Frontal cortex (tissue), 1 donor: ENCODE measurements around the gene ASZ1. TPM values are rescaled to one million over a fixed set of nuclear protein-coding genes. Genes with fewer than 3 reads are reported as not detected.

Experiments used
- total RNA-seq: library from RNA; depleted of rRNA; stranded (reverse); fragments of >200 nt; gene quantifications from one replicate; pipeline ENCODE4 v1.2.3, GENCODE V29; 2014

The ASZ1 gene
- total RNA-seq, 1 donor from 2014 or later = not detected

Other genes with a start within 250 kb of the ASZ1 start
- gene WNT2, start 104.4 kb downstream of the ASZ1 start, total RNA-seq = 0.41 TPM
- under 0.01 TPM for gene CFTR, start 52.5 kb upstream of the ASZ1 start, total RNA-seq